Tibial nerve (tissue), 4 donors: ENCODE results near the gene ARHGEF38. TPM values are rescaled to one million over a fixed set of nuclear protein-coding genes. Genes with fewer than 3 reads are reported as not detected.

Source experiments
- DNase-seq, 2 donors: peaks; one replicate each; pipeline ENCODE4 v3.0.0-alpha.2; 2019; ENCODE audit warnings: low spot score in 2 of 2
- H3K27ac ChIP-seq, 4 donors: fragments of 200-600 bp; sonication (generic) in 3 of 4; one replicate each; pipeline ENCODE4 v1.5.1; 2017 to 2019; ENCODE audit warnings: mild to moderate bottlenecking in 1 of 4
- H3K27me3 ChIP-seq, 2 donors: fragments of 200-600 bp; sonication (generic) in 1 of 2; one replicate each; pipeline versions ENCODE4 v1.5.1 to v1.6.0; 2017 to 2019
- H3K36me3 ChIP-seq, 3 donors: fragments of 200-600 bp; sonication (generic); one replicate each; pipeline ENCODE4 v1.5.1; 2018 to 2019
- H3K4me1 ChIP-seq, 4 donors: fragments of 200-600 bp; sonication (generic) in 3 of 4; one replicate each; pipeline ENCODE4 v1.5.1; 2017 to 2019
- H3K4me3 ChIP-seq, 4 donors: fragments of 200-600 bp; sonication (generic) in 3 of 4; one replicate each; pipeline ENCODE4 v1.5.1; 2017 to 2019; ENCODE audit warnings: mild to moderate bottlenecking in 1 of 4, moderate library complexity in 1 of 4
- H3K9me3 ChIP-seq, 4 donors: fragments of 200-600 bp; sonication (generic) in 3 of 4; one replicate each; pipeline ENCODE4 v1.5.1; 2017 to 2019
- EP300 ChIP-seq, 2 donors: sonication (generic); formaldehyde crosslinking; IDR thresholded peaks; one replicate each; pipeline ENCODE4 v1.6.1; 2017; ENCODE audit warnings: antibody characterized with exemption in 2 of 2, mild to moderate bottlenecking in 1 of 2
- POLR2A ChIP-seq, 2 donors: fragments of 450-650 bp; IDR thresholded peaks; one replicate each; pipeline ENCODE4 v1.6.1; 2017; ENCODE audit warnings: antibody characterized with exemption in 2 of 2, mild to moderate bottlenecking in 2 of 2, moderate library complexity in 2 of 2
- WGBS, 2 donors: methylation state at CpG; one replicate each; pipeline ENCODE4 v1.1.5; 2018; 5-methylcytosine and 5-hydroxymethylcytosine counted together
- total RNA-seq, 4 donors: library from RNA; depleted of rRNA; stranded (reverse); fragments of >200 nt; gene quantifications; one replicate each; pipeline ENCODE4 v1.1.0, GENCODE V29; 2016
- TF ChIP-seq, protein P1 (sequence below), 5 experiments: fragments of 200-600 bp in 3 of 5; fragments of 450-650 bp in 2 of 5; sonication (generic) in 3 of 5; IDR thresholded peaks; one replicate each; pipeline ENCODE4 v1.5.1; 2016 to 2019; ENCODE audit warnings: antibody characterized with exemption in 5 of 5, mild to moderate bottlenecking in 3 of 5, moderate library complexity in 2 of 5

The ARHGEF38 gene
- total RNA-seq, 4 donors from 2014 or later, result not detected

DNA sequence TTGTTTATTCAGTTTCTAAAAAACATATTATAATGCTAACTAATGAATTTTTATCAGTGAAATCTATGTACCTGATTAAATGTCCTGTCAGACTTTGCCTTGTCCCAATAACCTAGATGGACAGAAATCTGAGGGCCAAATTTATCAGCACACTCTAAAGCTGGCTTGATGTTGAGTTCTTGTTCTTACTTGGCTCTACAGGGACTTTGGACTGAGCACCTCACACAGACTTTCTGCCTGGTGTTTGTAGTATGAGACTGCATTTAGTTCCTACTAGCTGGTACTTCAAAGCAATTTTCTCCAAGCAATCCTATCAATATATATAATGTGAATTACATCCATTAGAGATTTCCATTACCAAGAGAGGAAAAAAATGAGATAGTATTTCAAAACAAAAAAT is 118.3 kb downstream of the ARHGEF38 start:
- Histone ChIP-seq H3K27ac (no peak overlapping the region), H3K36me3 (no peaks in the 10 kb centered on the region), H3K4me1 (no peaks in the 10 kb centered on the region), H3K4me3 (no peak overlapping the region), H3K27me3 (no peaks in the 10 kb centered on the region), H3K9me3 (no peaks in the 10 kb centered on the region)
- TF ChIP-seq POLR2A (IDR thresholded peaks at IDR 0.05) (no peak), EP300 (IDR thresholded peaks at IDR 0.05) (no peak)
- TF ChIP-seq, protein P1, sequence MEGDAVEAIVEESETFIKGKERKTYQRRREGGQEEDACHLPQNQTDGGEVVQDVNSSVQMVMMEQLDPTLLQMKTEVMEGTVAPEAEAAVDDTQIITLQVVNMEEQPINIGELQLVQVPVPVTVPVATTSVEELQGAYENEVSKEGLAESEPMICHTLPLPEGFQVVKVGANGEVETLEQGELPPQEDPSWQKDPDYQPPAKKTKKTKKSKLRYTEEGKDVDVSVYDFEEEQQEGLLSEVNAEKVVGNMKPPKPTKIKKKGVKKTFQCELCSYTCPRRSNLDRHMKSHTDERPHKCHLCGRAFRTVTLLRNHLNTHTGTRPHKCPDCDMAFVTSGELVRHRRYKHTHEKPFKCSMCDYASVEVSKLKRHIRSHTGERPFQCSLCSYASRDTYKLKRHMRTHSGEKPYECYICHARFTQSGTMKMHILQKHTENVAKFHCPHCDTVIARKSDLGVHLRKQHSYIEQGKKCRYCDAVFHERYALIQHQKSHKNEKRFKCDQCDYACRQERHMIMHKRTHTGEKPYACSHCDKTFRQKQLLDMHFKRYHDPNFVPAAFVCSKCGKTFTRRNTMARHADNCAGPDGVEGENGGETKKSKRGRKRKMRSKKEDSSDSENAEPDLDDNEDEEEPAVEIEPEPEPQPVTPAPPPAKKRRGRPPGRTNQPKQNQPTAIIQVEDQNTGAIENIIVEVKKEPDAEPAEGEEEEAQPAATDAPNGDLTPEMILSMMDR (IDR thresholded peaks at IDR 0.05), result no peak
- DNase-seq, result no peak

DNA sequence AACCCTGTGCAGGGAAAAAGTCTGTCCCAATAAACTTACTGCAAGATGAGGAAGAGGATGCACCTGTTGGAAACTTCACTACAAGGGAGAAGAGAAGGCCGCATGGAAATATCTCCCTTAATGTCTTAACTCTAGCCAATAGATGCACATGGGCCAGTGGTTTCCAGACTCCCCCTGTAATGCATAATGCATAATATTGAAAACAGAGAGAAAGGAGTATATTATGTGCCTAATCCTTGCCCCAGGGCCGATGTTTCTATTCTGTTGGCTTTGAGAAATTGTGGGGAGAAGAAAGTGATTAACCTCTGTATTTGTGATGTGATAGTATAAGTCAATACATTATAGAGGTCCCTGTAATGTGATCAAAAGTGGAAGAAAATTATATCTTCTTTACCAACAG is 118.9 kb downstream of the ARHGEF38 start:
- WGBS, 2 donors, result 79 to 83% methylated on average over 2 of the region's 2 CpGs
- TF ChIP-seq POLR2A (IDR thresholded peaks at IDR 0.05) (no peak), EP300 (IDR thresholded peaks at IDR 0.05) (no peak)
- TF ChIP-seq, protein P1 (IDR thresholded peaks at IDR 0.05), result no peak
- H3K9me3 ChIP-seq, result no peaks in the 10 kb centered on the region
- H3K4me1 ChIP-seq, result no peaks in the 10 kb centered on the region
- H3K27me3 ChIP-seq, result no peaks in the 10 kb centered on the region
- no peaks in the 10 kb centered on the region for H3K36me3 ChIP-seq
- DNase-seq, result no peak
- H3K27ac ChIP-seq, result no peak overlapping the region
- H3K4me3 ChIP-seq, result no peak overlapping the region

DNA sequence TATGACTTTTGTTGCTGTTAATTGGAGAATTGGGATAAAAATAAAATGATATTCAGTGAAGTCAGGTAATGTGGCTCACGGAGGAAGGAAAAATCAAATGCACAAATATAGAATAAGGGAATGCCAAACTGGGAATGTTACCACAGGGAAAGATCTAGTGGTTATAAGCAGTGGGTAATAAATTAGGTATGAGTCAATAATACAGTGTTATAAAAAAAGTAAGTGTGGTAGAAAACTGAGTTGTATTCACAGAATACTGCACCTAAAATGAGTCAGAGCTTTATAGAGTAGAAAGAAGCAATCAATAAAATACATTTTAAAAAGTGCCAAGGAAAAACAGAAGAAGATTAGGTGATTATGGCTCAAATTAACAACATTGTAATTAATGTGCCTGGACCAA is 121.6 kb downstream of the ARHGEF38 start:
- no peak for TF ChIP-seq POLR2A (IDR thresholded peaks at IDR 0.05)
- TF ChIP-seq, protein P1 (IDR thresholded peaks at IDR 0.05), result no peak
- no peak for TF ChIP-seq EP300 (IDR thresholded peaks at IDR 0.05)
- no peaks in the 10 kb centered on the region for H3K27me3 ChIP-seq
- H3K4me3 ChIP-seq, result no peak overlapping the region
- no peak for DNase-seq
- H3K9me3 ChIP-seq, result no peaks in the 10 kb centered on the region
- no peak overlapping the region for H3K27ac ChIP-seq
- no peaks in the 10 kb centered on the region for H3K36me3 ChIP-seq
- WGBS, 2 donors, result 81 to 87% methylated on average over 1 of the region's 1 CpG
- H3K4me1 ChIP-seq, result no peaks in the 10 kb centered on the region

DNA sequence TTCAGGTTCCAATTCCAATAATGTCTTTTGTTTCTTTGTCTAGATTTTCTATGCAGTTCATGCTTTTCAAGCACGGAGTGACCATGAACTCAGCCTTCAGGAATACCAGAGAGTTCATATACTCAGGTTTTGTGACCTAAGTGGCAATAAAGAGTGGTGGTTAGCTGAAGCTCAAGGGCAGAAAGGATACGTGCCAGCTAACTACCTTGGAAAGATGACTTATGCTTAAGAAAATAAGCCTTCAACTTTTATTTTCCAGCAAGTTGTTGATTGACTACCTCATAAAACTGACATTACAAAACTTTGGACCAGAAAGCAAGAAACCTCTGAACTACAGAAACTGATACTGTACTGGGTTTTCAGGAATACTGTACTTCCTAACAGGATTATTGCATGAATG is 125.3 kb downstream of the ARHGEF38 start:
- TF ChIP-seq EP300 (IDR thresholded peaks at IDR 0.05), result no peak
- TF ChIP-seq, protein P1 (IDR thresholded peaks at IDR 0.05), result no peak
- no peak for TF ChIP-seq POLR2A (IDR thresholded peaks at IDR 0.05)
- Histone ChIP-seq H3K27ac (no peak overlapping the region), H3K4me1 (no peaks in the 10 kb centered on the region), H3K4me3 (no peak overlapping the region), H3K9me3 (no peaks in the 10 kb centered on the region), H3K27me3 (no peaks in the 10 kb centered on the region), H3K36me3 (peaks cover 0 to 13% (median 0%) of the 10 kb centered on the region in 3 donors)
- DNase-seq, result no peak
- WGBS, 2 donors, result 74 to 76% methylated on average over 2 of the region's 2 CpGs

DNA sequence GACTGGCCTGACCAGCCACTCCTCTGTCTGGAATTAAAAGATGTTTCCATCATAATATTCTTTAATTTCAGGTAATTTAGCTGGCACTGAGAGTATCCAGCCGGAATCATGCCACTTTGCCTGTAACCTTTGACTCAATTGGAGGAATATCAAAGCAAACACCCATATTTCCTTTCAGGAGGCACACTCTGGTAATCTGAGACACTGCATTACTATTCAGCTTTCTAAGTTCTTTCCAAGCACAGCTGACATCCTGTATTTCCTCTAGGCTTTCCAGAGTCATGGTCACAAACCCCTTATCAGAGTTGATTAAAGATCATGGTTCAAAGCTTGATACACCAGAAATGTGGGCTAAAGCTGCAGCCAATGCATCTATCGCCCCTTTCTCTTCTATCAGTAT is 126.8 kb downstream of the ARHGEF38 start:
- Histone ChIP-seq H3K4me1 (no peaks in the 10 kb centered on the region), H3K27me3 (no peaks in the 10 kb centered on the region), H3K27ac (no peak overlapping the region), H3K36me3 (peaks cover 0 to 26% (median 0%) of the 10 kb centered on the region in 3 donors), H3K9me3 (no peaks in the 10 kb centered on the region), H3K4me3 (no peak overlapping the region)
- TF ChIP-seq, protein P1 (IDR thresholded peaks at IDR 0.05), result no peak
- peak in 1 of 2 donors; percentile 12 for TF ChIP-seq EP300 (IDR thresholded peaks at IDR 0.05)
- TF ChIP-seq POLR2A (IDR thresholded peaks at IDR 0.05), result no peak
- DNase-seq, result no peak
- WGBS, 2 donors, result 76 to 77% methylated on average over 2 of the region's 2 CpGs
